Osteocyte (in vitro differentiated cells): ENCODE results near the gene EML1. TPM values are rescaled to one million over a fixed set of nuclear protein-coding genes. Genes with fewer than 3 reads are reported as not detected.

Experiments used
- DNase-seq: peaks from one replicate; pipeline ENCODE4 v3.0.0; 2021; ENCODE audit warnings: mixed read lengths; ENCODE audit not compliant: unreplicated experiment; ENCODE audit errors: extremely low spot score
- H3K27ac Mint-ChIP-seq: one replicate; pipeline ENCODE4 v1.8.0; 2021; ENCODE audit warnings: mild to moderate bottlenecking, mixed read lengths; ENCODE audit not compliant: unreplicated experiment
- H3K27me3 Mint-ChIP-seq: one replicate; pipeline ENCODE4 v1.8.0; 2021; ENCODE audit warnings: mixed read lengths; ENCODE audit not compliant: unreplicated experiment
- H3K36me3 Mint-ChIP-seq: one replicate; pipeline ENCODE4 v1.8.0; 2021; ENCODE audit warnings: mixed read lengths; ENCODE audit not compliant: unreplicated experiment
- H3K4me1 Mint-ChIP-seq: one replicate; pipeline ENCODE4 v1.8.0; 2021; ENCODE audit warnings: mixed read lengths; ENCODE audit not compliant: unreplicated experiment
- H3K4me3 Mint-ChIP-seq: one replicate; pipeline ENCODE4 v1.8.0; 2021; ENCODE audit warnings: mild to moderate bottlenecking, moderate library complexity, mixed read lengths; ENCODE audit not compliant: unreplicated experiment
- H3K9me3 Mint-ChIP-seq: one replicate; pipeline ENCODE4 v1.8.0; 2021; ENCODE audit warnings: mixed read lengths; ENCODE audit not compliant: unreplicated experiment
- total RNA-seq: library from RNA; stranded (reverse); gene quantifications from 2 replicates; pipeline ENCODE4 v1.2.1, GENCODE V29; 2021
- TF ChIP-seq, protein P1 (sequence below): fragments of 200-600 bp; sonication (generic); IDR thresholded peaks from 2 replicates; pipeline ENCODE4 v1.5.0; 2021; ENCODE audit warnings: antibody characterized with exemption, mild to moderate bottlenecking, moderate library complexity

The EML1 gene
- total RNA-seq, 1 donor from 2014 or later: 34.8 TPM

DNA sequence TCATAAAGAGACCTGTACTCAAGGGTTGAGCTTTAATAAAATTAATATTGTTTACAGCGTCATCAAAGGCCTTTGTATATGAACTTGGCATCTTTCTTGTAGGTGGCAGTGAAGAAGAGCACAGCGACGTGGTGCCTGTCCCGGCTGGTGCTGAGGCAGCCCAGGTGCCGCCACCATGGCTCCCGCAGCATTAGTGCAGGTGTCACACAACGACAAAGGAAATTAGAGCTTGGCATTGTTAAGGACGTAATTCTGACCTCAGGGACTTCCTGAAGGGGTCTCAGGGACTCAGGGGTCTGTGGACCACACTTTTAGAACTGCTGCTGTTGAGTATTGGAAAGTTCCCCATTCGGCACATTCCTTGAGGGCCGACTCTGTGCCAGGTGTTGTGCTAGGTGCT is 24.1 kb downstream of the EML1 start:
- Mint-ChIP-seq H3K9me3 (no peaks in the 10 kb centered on the region), H3K27ac (no peak overlapping the region), H3K4me3 (no peak overlapping the region), H3K4me1 (peaks cover 7% of the 10 kb centered on the region), H3K36me3 (no peaks in the 10 kb centered on the region), H3K27me3 (no peaks in the 10 kb centered on the region)
- TF ChIP-seq, protein P1, sequence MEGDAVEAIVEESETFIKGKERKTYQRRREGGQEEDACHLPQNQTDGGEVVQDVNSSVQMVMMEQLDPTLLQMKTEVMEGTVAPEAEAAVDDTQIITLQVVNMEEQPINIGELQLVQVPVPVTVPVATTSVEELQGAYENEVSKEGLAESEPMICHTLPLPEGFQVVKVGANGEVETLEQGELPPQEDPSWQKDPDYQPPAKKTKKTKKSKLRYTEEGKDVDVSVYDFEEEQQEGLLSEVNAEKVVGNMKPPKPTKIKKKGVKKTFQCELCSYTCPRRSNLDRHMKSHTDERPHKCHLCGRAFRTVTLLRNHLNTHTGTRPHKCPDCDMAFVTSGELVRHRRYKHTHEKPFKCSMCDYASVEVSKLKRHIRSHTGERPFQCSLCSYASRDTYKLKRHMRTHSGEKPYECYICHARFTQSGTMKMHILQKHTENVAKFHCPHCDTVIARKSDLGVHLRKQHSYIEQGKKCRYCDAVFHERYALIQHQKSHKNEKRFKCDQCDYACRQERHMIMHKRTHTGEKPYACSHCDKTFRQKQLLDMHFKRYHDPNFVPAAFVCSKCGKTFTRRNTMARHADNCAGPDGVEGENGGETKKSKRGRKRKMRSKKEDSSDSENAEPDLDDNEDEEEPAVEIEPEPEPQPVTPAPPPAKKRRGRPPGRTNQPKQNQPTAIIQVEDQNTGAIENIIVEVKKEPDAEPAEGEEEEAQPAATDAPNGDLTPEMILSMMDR: no peak
- DNase-seq: no peak

DNA sequence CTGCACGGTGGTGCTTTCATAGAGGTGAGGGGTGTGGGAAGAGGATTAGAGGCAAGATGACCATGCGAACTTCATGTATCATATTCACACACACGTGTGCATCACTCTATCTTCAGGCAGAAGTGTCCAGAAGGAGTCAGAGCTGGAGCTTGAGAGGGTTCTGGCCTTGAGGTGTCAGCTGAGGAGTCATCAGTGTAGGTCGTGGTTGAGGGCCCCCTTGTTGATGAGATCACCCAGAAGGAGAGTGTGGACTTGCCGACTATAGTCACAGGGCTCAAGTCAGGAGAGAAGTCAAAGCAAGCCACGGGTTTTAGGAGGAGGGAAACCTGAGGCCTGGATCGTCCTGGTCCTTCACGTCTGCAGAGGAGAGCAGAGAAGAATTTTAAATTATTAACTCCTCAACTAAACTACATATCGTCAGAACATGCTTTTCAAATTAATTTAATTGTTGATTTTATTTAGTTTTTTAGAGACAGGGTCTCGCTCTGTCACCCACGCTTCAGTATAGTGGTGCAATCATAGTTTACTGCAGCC is 25.4 kb downstream of the EML1 start:
- H3K4me3 Mint-ChIP-seq: no peak overlapping the region
- no peak for DNase-seq
- H3K27ac Mint-ChIP-seq: no peak overlapping the region
- H3K36me3 Mint-ChIP-seq: no peaks in the 10 kb centered on the region
- TF ChIP-seq, protein P1: no peak
- H3K4me1 Mint-ChIP-seq: peaks cover 7% of the 10 kb centered on the region
- H3K27me3 Mint-ChIP-seq: no peaks in the 10 kb centered on the region
- H3K9me3 Mint-ChIP-seq: no peaks in the 10 kb centered on the region

DNA sequence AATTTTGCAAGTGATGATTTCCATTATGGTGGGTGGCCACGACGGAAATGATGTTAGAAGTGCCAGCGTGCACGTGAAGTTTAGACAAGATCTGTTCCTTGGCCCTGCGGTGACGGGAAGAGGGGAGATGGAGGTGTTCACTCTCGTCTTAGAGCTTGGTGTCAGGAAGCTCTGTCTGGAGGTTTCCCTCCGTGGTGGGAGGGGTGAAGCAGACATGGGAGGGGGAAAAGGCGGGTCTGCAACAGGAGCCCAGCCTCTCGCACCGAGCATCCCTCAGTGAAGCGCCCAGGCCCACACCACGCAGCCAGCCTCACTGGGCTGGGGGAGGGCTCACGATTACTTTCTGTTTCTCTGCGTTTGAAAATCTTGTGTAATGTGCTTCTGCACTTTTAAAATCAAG is 26.3 kb downstream of the EML1 start:
- Mint-ChIP-seq H3K27me3 (no peaks in the 10 kb centered on the region), H3K9me3 (no peaks in the 10 kb centered on the region), H3K4me1 (peaks cover 7% of the 10 kb centered on the region), H3K4me3 (no peak overlapping the region), H3K27ac (no peak overlapping the region), H3K36me3 (no peaks in the 10 kb centered on the region)
- DNase-seq: no peak
- TF ChIP-seq, protein P1: no peak

DNA sequence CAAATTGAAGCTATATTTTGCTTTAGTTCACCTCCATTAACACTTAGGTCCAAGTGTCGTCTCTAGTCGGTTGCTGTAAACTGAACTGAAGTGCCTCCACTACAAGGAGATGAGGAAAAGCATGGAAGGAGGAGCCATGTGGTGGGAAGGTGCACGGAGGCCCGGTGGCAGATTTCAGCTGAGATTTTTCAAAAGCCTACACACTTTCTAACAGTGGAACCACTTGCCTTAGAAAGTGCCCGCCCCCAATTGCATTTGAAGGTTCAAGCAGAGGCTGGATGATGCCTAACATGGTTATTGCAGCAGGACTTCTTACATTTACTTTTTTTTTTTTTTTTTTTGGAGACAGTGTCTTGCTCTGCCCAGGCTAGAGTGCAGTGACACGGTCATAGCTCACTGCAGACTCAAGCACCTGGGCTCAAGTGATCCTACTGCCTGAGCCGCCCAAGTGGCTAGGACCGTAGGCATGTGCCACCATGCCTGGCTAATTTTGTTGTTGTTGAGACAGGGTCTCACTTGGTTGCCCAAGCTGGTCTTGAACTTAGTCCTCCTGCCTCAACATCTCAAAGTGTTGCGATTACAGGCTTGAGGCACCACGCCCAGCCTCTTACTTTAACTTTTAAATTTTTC is 27.6 kb downstream of the EML1 start:
- peaks cover 7% of the 10 kb centered on the region for H3K4me1 Mint-ChIP-seq
- no peaks in the 10 kb centered on the region for H3K27me3 Mint-ChIP-seq
- no peaks in the 10 kb centered on the region for H3K36me3 Mint-ChIP-seq
- H3K27ac Mint-ChIP-seq: no peak overlapping the region
- TF ChIP-seq, protein P1: no peak
- H3K4me3 Mint-ChIP-seq: no peak overlapping the region
- no peaks in the 10 kb centered on the region for H3K9me3 Mint-ChIP-seq
- DNase-seq: no peak

DNA sequence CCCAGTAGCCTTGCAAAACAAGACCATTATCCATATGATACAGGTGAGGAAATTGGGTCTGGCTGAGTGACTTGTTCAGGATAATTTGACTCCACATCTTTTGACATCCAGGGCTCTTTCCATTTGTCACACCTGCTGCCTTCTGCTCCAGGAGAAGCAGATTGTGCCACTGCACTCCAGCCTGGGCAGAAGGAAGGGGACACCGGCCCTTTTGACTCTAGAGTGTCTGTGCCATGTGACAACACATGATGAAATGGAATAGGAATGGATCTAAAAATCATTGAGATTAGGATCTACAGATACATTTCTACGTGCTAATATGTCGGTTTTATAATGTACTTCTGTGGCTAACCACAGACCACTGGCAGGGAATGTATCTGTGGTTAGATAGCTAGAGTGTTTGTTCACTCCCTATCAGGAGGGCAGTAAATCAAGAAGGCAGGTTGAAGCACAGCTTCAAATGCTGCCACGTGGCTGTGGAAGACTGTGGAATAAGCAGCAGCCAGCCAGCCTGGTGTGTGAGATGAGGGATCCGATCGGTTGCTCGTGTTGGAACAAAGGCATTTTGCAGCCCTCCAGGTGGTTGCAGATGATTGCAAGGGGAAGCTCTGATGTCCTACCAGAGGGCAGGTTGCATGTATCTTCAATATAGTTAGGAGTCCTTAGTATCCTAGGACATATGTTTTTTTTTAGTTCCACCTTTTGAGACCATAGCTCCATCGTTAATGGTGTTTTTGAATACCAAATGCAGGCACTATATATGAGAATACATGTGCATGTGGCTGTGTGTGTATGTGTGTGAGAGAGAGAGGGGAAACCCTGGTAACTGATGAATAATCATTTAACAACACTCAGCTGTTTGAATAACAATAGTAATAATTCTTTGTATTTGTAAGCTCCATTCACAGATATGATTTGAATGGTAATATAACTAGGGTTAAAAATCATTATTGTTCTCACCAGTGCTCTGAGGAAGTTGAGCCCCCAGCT is 28.6 kb downstream of the EML1 start:
- H3K27ac Mint-ChIP-seq: no peak overlapping the region
- TF ChIP-seq, protein P1: no peak
- H3K36me3 Mint-ChIP-seq: no peaks in the 10 kb centered on the region
- H3K9me3 Mint-ChIP-seq: no peaks in the 10 kb centered on the region
- no peak for DNase-seq
- H3K4me3 Mint-ChIP-seq: no peak overlapping the region
- no peaks in the 10 kb centered on the region for H3K27me3 Mint-ChIP-seq
- peaks cover 11% of the 10 kb centered on the region for H3K4me1 Mint-ChIP-seq
